K562 (cell line): ENCODE results near the gene SCFD2. TPM values are rescaled to one million over a fixed set of nuclear protein-coding genes. Genes with fewer than 3 reads are reported as not detected.

ENCODE experiments used
- ATAC-seq: fragments of 200-7000 bp; cut with Tn5 transposase; 3 replicates; pipeline ENCODE4 v1.9.1; 2020; ENCODE audit warnings: moderate library complexity
- BruUV-seq: library from RNA; stranded (reverse); fragments of 400-500 nt; replicated peaks from 2 replicates; lab custom pipeline; 2021; lab: Mats Ljungman, UMichigan
- CTCF ChIA-PET: fragments of 300-600 bp; formaldehyde crosslinking; extraction: SDS; loops from one replicate; lab custom pipeline; 2021; ENCODE audit warnings: low intra/inter-chr PET ratio; lab: Yijun Ruan, JAX
- POLR2A ChIA-PET: fragments of 300-600, 350-650 bp; sonication (Branson Sonifier 250); formaldehyde crosslinking; extraction: SDS; loops from one replicate; lab custom pipeline; 2021; ENCODE audit warnings: antibody characterized with exemption, inconsistent platforms; lab: Yijun Ruan, JAX
- DNase-seq, 4 experiments: peaks; one replicate each; pipeline versions ENCODE4 v3.0.0 to v3.0.0-alpha.2; 2011 to 2018; ENCODE audit warnings: low spot score in 3 of 4, mixed read lengths in 3 of 4; ENCODE audit errors: extremely low read depth in 1 of 4
- FAIRE-seq: peaks from 2 replicates; lab custom pipeline; 2011; peaks lifted over from hg19 to GRCh38; lab: Jason Lieb, UNC
- H2AFZ ChIP-seq: 2 replicates; pipeline ENCODE4 v1.6.0; 2011; ENCODE audit warnings: low read depth, low read length, control low read depth, inconsistent platforms
- H3K27ac ChIP-seq: fragments of 200-600 bp; 3 replicates; pipeline ENCODE4 v1.8.0; 2011; ENCODE audit warnings: low read depth, mild to moderate bottlenecking, control low read depth, inconsistent platforms, low read length, moderate library complexity, mixed read lengths; ENCODE audit errors: extremely low read depth
- H3K27me3 ChIP-seq, 2 experiments: fragments of 300-600 bp in 1 of 2; 2 replicates in 1 of 2; 3 replicates in 1 of 2; pipeline versions ENCODE4 v1.6.0 to v1.8.0; 2011; ENCODE audit warnings: inconsistent platforms in 2 of 2, low read length in 2 of 2, mild to moderate bottlenecking in 1 of 2, mixed read lengths in 1 of 2, moderate library complexity in 1 of 2; ENCODE audit not compliant: control insufficient read depth in 2 of 2, insufficient read depth in 2 of 2
- H3K36me3 ChIP-seq: fragments of 300-600 bp; 3 replicates; pipeline ENCODE4 v1.8.0; 2011; ENCODE audit warnings: mild to moderate bottlenecking, low read length, inconsistent platforms; ENCODE audit not compliant: control insufficient read depth, insufficient read depth
- H3K4me1 ChIP-seq, 2 experiments: fragments of 200-600 bp in 1 of 2; replicated peaks in 1 of 2; 2 replicates in 1 of 2; 3 replicates in 1 of 2; pipeline versions ENCODE4 v1.5.1 to v1.8.0; 2011; ENCODE audit warnings: inconsistent platforms in 2 of 2, low read length in 2 of 2, mild to moderate bottlenecking in 1 of 2, mixed read lengths in 1 of 2, moderate library complexity in 1 of 2; ENCODE audit not compliant: control insufficient read depth in 2 of 2, insufficient read depth in 2 of 2
- H3K4me2 ChIP-seq: 2 replicates; pipeline ENCODE4 v1.6.1; 2011; ENCODE audit warnings: low read length, control low read depth, inconsistent platforms, mixed read lengths; ENCODE audit not compliant: insufficient read depth
- H3K4me3 ChIP-seq: fragments of 200-600 bp; sonication (generic), shearing (Covaris generic); 2 replicates; pipeline ENCODE4 v1.5.1; 2016; ENCODE audit warnings: control low read depth, inconsistent platforms
- H3K79me2 ChIP-seq: fragments of 200-600 bp; 3 replicates; pipeline ENCODE4 v1.8.0; 2011; ENCODE audit warnings: low read length, inconsistent platforms; ENCODE audit not compliant: control insufficient read depth, insufficient read depth
- H3K9ac ChIP-seq, 2 experiments: 2 replicates each; pipeline versions ENCODE4 v1.6.0 to v1.6.1; 2011; ENCODE audit warnings: low read depth in 2 of 2, low read length in 2 of 2, control low read depth in 1 of 2, inconsistent platforms in 1 of 2, mild to moderate bottlenecking in 1 of 2, mixed read lengths in 1 of 2; ENCODE audit not compliant: insufficient read depth in 1 of 2
- H3K9me1 ChIP-seq: one replicate; pipeline ENCODE4 v1.6.0; 2011; ENCODE audit warnings: inconsistent platforms, mild to moderate bottlenecking, low read length, moderate library complexity; ENCODE audit not compliant: control insufficient read depth, insufficient read depth
- H3K9me3 ChIP-seq: replicated peaks from 2 replicates; pipeline ENCODE4 v1.5.1; 2011; ENCODE audit warnings: low read depth, low read length, inconsistent platforms; ENCODE audit not compliant: control insufficient read depth, insufficient read depth
- H4K20me1 ChIP-seq: replicated peaks from 2 replicates; pipeline ENCODE4 v1.6.1; 2011; ENCODE audit warnings: low read length, inconsistent platforms, mixed read lengths; ENCODE audit not compliant: control insufficient read depth, insufficient read depth
- CXXC5 ChIP-seq: fragments of 250-450 bp; sonication (Bioruptor Pico); IDR thresholded peaks from 2 replicates; pipeline ENCODE4 v1.8.0; 2022; ENCODE audit warnings: inconsistent platforms, mild to moderate bottlenecking, moderate library complexity
- DIDO1 ChIP-seq: fragments of 450-650 bp; IDR thresholded peaks from 2 replicates; pipeline ENCODE4 v1.6.1; 2016; ENCODE audit warnings: low read depth, missing biosample characterization, missing genetic modification characterization
- MCM7 ChIP-seq, 2 experiments: fragments of 450-650 bp; IDR thresholded peaks; 2 replicates each; pipeline ENCODE4 v1.6.1; 2016 to 2018
- MEIS2 ChIP-seq: fragments of 450-650 bp; IDR thresholded peaks from 2 replicates; pipeline ENCODE4 v1.6.1; 2014; ENCODE audit warnings: mild to moderate bottlenecking; ENCODE audit not compliant: partially characterized antibody
- NFYB ChIP-seq: IDR thresholded peaks from 2 replicates; pipeline ENCODE4 v1.6.1; 2011; ENCODE audit warnings: mild to moderate bottlenecking, moderate library complexity; ENCODE audit not compliant: insufficient read length; ENCODE audit errors: extremely low read depth
- TCF7L2 ChIP-seq: fragments of 150-350 bp; IDR thresholded peaks from 2 replicates; pipeline ENCODE4 v1.6.1; 2016; ENCODE audit warnings: low read depth, mild to moderate bottlenecking, low read length, moderate library complexity
- TFAP4 ChIP-seq: sonication (generic); formaldehyde crosslinking; IDR thresholded peaks from 2 replicates; pipeline ENCODE4 v1.8.0; 2022; ENCODE audit warnings: missing genetic modification reagents, mild to moderate bottlenecking, moderate library complexity, borderline replicate concordance
- ZNF24 ChIP-seq: fragments of 450-650 bp; IDR thresholded peaks from 2 replicates; pipeline ENCODE4 v1.6.1; 2016
- ZNF518B ChIP-seq: fragments of 250-450 bp; sonication (Bioruptor Pico); IDR thresholded peaks from 2 replicates; pipeline ENCODE4 v1.5.0; 2021; ENCODE audit warnings: mild to moderate bottlenecking, moderate library complexity
- WGBS: fragments of 100-300 bp; shearing (Covaris generic); methylation state at CpG from one replicate; pipeline ENCODE4 v1.1.6; 2016; ENCODE audit warnings: low coverage, mixed read lengths; ENCODE audit not compliant: insufficient coverage; ENCODE audit errors: missing lambda C conversion rate; 5-methylcytosine and 5-hydroxymethylcytosine counted together
- in situ Hi-C: fragments of 300-500 bp; cut with MboI; formaldehyde crosslinking; loops from 4 replicates; pipeline ENCODE4 v1.15.0; 2018; ENCODE audit warnings: inconsistent platforms, mixed read lengths
- intact Hi-C: fragments of 100-400 bp; cut with micrococcal nuclease; formaldehyde crosslinking; loops from 2 replicates; pipeline ENCODE4 v1.14.2; 2022
- polyA plus RNA-seq, 8 experiments: library from polyadenylated mRNA; depleted of rRNA in 4 of 8; stranded (reverse) in 5 of 8; unstranded in 3 of 8; fragments of >200 nt; fragmentation: Nextera tagmentation in 2 of 8; fragmentation: Illumina TruSeq in 1 of 8; extraction: Ambion mirVana in 2 of 8; extraction: Trizol in 1 of 8; gene quantifications; 2 replicates each; pipeline versions ENCODE4 v1.2.1 to v1.2.3, GENCODE V29; 2011 to 2014; ENCODE audit warnings: inconsistent platforms in 1 of 8, missing spikeins in 1 of 8
- total RNA-seq, 7 experiments: library from RNA; depleted of rRNA in 6 of 7; stranded (reverse); fragments of >200 nt in 6 of 7; fragmentation: Illumina TruSeq in 2 of 7; extraction: Trizol in 2 of 7; gene quantifications; 2 replicates each; pipeline versions ENCODE4 v1.2.1 to v1.2.3, GENCODE V29; 2011 to 2021; ENCODE audit warnings: low replicate concordance in 1 of 7

Gene SCFD2
- total and polyA plus RNA-seq, 9 of the 15 experiments (the other 6 are each of a cell fraction or from before 2014, with no cell fraction given): 5.7 to 30.3 (median 22.8) TPM

- FAIRE-seq (no peak), ATAC-seq (no peak), DNase-seq (no peak)
- no peaks in the 10 kb centered on the region for H3K9me1 ChIP-seq
- CTCF ChIA-PET: no interaction called here
- no TSS peak for BruUV-seq
- WGBS: 67% methylated on average over 1 of the region's 1 CpG
- intact Hi-C loops (no loop called here), in situ Hi-C loops (no loop called here)
- no peaks in the 10 kb centered on the region for H4K20me1 ChIP-seq
- TF ChIP-seq MCM7 (IDR thresholded peaks at IDR 0.05): no peak
- no peak for TF ChIP-seq CXXC5 (CRISPR knock-in tag)
- TF ChIP-seq ZNF518B (CRISPR knock-in tag): no peak
- no peak for TF ChIP-seq NFYB
- no peak for TF ChIP-seq DIDO1
- no peak for TF ChIP-seq MEIS2
- TF ChIP-seq TFAP4 (CRISPR knock-in tag): no peak
- no peak for TF ChIP-seq TCF7L2
- TF ChIP-seq ZNF24: no peak
- no peaks in the 10 kb centered on the region for H3K79me2 ChIP-seq
- H3K4me1 ChIP-seq: no peaks in the 10 kb centered on the region
- POLR2A ChIA-PET: no interaction called here
- no peak overlapping the region for H3K4me2 ChIP-seq
- no peak overlapping the region for H3K9ac ChIP-seq
- H3K27ac ChIP-seq: no peak overlapping the region
- no peaks in the 10 kb centered on the region for H3K36me3 ChIP-seq
- no peaks in the 10 kb centered on the region for H3K27me3 ChIP-seq
- H2AFZ ChIP-seq: no peak overlapping the region
- H3K9me3 ChIP-seq: no peaks in the 10 kb centered on the region
- no peak overlapping the region for H3K4me3 ChIP-seq
Observed at GRCh38 chr4:53075162-53075785, 290.6 kb downstream of the SCFD2 start.
